GM18505 (cell line): Measurements from ENCODE around the gene SLC22A12.

Experiments used
- ATAC-seq: cut with Tn5 transposase; IDR thresholded peaks from one replicate; pipeline ENCODE4 v1.9.1; 2021; ENCODE audit not compliant: unreplicated experiment
- POLR2A ChIP-seq: IDR thresholded peaks from 4 replicates; pipeline ENCODE4 v1.6.1; 2011; ENCODE audit warnings: borderline replicate concordance; ENCODE audit not compliant: insufficient read depth, insufficient read length; ENCODE audit errors: extremely low read depth

Gene SLC22A12

DNA sequence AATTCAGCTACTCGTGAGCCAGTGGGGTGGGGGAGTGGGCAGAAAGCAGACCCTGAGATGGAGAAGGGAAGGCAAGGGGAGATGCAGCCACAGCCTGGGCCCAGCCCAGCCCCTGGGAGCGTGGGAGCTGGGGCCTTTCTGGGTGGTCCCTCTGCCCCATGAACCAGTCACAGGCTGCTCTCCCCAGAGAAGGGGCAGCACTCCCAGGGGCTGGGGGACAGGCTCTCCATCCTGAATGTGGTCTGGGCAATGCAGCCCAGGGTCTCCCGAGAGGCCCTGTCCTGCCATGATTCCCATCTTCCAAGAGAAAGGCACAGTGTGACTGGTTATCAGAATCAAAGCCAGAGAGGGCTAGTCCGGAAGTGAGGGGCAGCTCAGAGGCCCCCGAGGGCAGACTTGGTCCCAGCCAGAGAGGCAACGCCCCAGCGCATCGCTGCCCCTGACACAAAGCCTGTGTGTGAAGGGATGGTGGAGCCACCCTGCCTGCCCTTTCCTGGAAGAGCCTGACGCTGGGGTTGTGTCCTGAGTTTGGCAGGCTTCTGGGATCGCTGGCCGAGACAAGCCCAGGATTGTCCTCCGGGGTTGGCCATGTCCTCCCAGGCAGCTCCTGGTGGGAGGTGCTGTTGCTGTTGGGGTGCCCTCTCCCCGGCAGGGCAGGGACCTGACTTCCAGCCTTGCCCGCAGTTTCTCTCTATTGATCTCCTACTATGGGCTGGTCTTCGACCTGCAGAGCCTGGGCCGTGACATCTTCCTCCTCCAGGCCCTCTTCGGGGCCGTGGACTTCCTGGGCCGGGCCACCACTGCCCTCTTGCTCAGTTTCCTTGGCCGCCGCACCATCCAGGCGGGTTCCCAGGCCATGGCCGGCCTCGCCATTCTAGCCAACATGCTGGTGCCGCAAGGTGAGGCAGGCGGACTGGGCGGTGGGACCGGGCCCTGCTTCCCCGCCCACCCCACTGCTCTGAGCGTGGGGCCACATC lies 23.8 kb upstream of the SLC22A12 start:
- ATAC-seq, result no peak
- TF ChIP-seq POLR2A, result no peak

DNA sequence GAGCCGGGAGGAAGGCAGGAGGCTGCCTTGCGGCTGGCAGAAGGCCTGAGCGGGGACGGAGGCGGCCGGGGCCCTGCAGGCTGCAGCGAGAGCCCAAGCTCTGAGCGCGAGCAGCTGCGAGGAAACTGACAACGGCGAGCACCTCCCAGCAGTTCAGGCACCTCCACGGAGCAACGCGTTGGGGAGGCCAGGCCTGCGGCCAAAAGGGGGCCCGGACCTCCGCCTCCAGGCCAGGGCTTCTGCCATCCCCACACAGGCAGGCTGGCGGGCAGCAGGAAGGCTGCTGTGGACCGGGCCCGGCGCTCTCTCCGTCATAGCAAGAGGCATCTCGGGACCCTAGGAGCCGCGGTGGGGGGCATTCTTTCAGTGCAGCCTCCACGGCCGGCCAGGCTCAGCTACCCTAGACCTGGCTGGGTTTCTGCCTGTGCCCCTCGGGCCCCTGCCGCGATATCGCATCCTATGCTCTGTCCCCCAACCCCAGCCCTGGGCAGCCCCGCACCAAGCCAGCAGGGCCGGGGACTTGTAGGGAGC lies 22.9 kb upstream of the SLC22A12 start:
- no peak for TF ChIP-seq POLR2A
- ATAC-seq, result no peak

- no peak for TF ChIP-seq POLR2A
These were observed 22.4 kb upstream of the SLC22A12 start for GRCh38 chr11:64568584-64569140.

GRCh38 chr11:64569300-64569970 lies 21.6 kb upstream of the SLC22A12 start:
- TF ChIP-seq POLR2A, result no peak
- no peak for ATAC-seq

More at GRCh38 chr11:64568584-64569140, 22.4 kb upstream of the SLC22A12 start:
- no peak for ATAC-seq

DNA sequence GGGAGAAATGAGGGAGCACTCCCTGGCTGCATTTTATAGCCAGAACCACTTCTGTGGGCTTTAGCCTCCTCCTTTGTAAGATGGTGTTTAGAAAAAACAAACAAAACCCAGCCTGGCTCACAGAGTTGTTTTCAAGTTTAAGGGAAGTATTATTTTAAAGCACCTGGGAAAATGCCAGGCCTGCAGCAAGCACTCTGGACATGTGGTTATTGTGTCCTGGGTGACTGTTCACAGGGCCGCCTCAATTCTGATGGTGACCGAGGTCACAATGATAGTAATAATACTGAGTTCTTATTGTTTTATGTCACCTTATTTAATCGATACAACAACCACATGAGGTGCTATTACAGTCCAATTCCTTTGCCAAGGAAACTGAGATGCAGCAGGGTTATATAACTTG lies 20.7 kb upstream of the SLC22A12 start:
- TF ChIP-seq POLR2A, result no peak
- ATAC-seq, result no peak

- TF ChIP-seq POLR2A, result no peak
- no peak for ATAC-seq
These were observed 20.0 kb upstream of the SLC22A12 start for GRCh38 chr11:64571050-64571409.

DNA sequence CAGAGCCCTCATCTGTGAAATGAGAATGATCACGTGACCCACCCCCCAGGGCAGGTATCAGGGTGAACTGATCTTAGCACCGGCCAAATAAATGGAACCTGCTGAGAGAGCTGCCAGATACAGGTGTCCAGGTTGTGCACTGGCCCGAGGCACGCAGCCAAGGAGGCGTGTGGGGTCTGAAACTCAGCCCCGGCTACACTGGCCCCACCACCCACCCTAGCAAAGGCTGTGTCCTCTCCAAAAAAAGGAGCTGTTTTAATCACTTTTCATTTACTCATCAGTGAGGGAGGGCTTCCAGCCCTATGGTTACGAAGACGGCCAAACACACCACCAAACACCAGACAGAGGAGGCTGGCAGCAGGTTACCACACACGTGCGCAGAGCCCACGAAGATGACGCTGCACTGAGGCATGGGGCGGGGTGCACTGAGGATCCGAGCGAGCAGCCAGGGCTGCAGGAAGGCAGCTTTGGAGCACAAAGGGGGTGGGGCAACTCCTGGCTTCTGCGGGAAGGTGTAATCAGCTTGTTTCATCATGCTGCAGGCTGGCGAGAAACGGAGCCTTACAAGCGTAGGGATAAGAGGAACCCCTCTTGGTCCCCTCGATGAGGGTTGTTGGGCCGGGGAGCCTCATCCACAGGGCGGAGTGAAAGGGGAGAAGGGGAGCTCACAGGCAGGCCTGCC lies 19.5 kb upstream of the SLC22A12 start:
- no peak for TF ChIP-seq POLR2A
- no peak for ATAC-seq

DNA sequence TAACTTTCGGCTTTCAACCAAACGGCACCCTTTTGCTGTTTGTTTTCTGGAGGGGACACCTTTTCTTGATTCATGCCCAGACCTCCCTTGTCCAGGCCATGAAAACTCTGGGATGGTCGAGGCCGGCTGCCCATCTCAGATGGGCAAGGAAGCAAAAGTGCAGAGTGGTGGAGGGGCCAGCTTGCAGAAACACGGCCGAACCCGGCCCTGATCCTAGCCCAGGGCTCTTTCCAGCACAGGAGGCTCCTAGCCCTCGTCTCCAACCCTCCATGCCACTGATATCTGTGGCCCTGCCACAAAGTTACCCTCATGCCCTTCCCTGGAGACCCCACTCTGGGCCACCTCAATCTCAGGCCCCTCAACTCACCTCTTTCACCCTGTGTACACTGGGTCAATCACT lies 18.9 kb upstream of the SLC22A12 start:
- TF ChIP-seq POLR2A, result no peak
- ATAC-seq, result no peak

GRCh38 chr11:64577202-64577601 lies 13.8 kb upstream of the SLC22A12 start:
- TF ChIP-seq POLR2A, result no peak
- ATAC-seq, result no peak

GRCh38 chr11:64580412-64580811 lies 10.6 kb upstream of the SLC22A12 start:
- no peak for ATAC-seq
- no peak for TF ChIP-seq POLR2A

DNA sequence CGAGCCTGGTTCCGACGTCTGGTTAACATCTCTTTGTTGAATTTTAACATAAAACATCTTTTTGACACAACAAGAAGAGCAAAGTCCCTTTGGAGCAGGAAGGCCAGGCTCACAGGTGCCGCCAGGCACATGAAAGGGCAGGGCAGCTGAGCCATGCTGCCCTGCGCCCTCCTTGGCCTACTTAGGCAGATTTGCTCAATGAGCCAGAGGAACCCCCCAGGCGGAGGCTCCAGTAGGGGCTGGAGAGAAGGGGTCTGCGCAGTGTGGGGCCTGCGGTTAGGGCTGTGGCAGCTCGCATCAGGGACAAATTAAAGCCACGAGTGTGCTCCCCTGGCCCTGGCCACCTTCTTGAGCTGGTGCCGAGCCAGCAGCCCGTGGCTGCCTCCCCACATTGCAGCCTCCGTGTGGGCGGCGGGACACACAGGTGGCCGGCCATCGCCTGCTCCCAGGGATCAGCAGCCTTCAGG lies 9.9 kb upstream of the SLC22A12 start:
- ATAC-seq, result no peak
- no peak for TF ChIP-seq POLR2A

DNA sequence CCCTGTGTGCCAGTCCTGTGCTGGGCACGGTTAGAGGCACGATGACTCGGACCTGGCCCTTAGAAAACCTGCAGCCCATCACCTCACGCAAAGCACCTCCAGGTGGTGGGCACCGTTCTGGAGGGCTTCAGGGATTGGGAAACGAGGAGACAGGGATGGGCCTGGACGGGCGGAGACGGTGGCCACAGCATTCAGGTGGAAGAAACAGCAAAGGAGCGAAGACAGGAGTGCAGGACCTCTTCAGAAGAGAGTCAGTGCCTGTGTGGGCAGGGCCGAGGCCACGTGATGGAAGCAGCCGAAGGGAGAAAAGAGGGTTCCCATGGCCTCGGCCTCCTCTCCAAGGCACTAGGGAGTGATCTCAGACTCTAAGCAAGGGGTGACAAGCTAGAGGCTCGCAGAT lies 8.1 kb upstream of the SLC22A12 start:
- no peak for ATAC-seq
- no peak for TF ChIP-seq POLR2A
